Upper lobe of left lung (tissue), 4 donors: ENCODE data around the gene MANBA.

Source experiments
- EP300 ChIP-seq, 4 donors: sonication (generic); formaldehyde crosslinking; IDR thresholded peaks; one replicate each; pipeline ENCODE4 v1.5.1; 2017; ENCODE audit warnings: antibody characterized with exemption in 4 of 4, control low read depth in 2 of 4
- POLR2A ChIP-seq, 4 donors: fragments of 450-650 bp; IDR thresholded peaks; one replicate each; pipeline ENCODE4 v1.5.1; 2016 to 2017; ENCODE audit warnings: antibody characterized with exemption in 4 of 4, mild to moderate bottlenecking in 2 of 4
- POLR2AphosphoS5 ChIP-seq, 2 donors: sonication (generic); formaldehyde crosslinking; IDR thresholded peaks; one replicate each; pipeline ENCODE4 v1.5.1; 2017; ENCODE audit warnings: antibody characterized with exemption in 2 of 2
- TF ChIP-seq, protein P1 (sequence below), 6 experiments: fragments of 450-650 bp in 4 of 6; fragments of 200-600 bp in 2 of 6; sonication (generic) in 2 of 6; IDR thresholded peaks; one replicate each; pipeline ENCODE4 v1.5.1; 2016 to 2019; ENCODE audit warnings: antibody characterized with exemption in 6 of 6

- TF ChIP-seq, protein P1, sequence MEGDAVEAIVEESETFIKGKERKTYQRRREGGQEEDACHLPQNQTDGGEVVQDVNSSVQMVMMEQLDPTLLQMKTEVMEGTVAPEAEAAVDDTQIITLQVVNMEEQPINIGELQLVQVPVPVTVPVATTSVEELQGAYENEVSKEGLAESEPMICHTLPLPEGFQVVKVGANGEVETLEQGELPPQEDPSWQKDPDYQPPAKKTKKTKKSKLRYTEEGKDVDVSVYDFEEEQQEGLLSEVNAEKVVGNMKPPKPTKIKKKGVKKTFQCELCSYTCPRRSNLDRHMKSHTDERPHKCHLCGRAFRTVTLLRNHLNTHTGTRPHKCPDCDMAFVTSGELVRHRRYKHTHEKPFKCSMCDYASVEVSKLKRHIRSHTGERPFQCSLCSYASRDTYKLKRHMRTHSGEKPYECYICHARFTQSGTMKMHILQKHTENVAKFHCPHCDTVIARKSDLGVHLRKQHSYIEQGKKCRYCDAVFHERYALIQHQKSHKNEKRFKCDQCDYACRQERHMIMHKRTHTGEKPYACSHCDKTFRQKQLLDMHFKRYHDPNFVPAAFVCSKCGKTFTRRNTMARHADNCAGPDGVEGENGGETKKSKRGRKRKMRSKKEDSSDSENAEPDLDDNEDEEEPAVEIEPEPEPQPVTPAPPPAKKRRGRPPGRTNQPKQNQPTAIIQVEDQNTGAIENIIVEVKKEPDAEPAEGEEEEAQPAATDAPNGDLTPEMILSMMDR (IDR thresholded peaks at IDR 0.05), result no peak
- TF ChIP-seq POLR2AphosphoS5 (IDR thresholded peaks at IDR 0.05) (no peak), POLR2A (IDR thresholded peaks at IDR 0.05) (no peak), EP300 (IDR thresholded peaks at IDR 0.05) (no peak)
Measured at GRCh38 chr4:102781570-102781969, 20.8 kb upstream of the MANBA start.
